ENCODE results near the gene NR1D2. TPM values are rescaled to one million over a fixed set of nuclear protein-coding genes. Genes with fewer than 3 reads are reported as not detected.

NR1D2 gene
- total RNA-seq, 1 experiment from 2014 or later: 18.4 TPM

DNA sequence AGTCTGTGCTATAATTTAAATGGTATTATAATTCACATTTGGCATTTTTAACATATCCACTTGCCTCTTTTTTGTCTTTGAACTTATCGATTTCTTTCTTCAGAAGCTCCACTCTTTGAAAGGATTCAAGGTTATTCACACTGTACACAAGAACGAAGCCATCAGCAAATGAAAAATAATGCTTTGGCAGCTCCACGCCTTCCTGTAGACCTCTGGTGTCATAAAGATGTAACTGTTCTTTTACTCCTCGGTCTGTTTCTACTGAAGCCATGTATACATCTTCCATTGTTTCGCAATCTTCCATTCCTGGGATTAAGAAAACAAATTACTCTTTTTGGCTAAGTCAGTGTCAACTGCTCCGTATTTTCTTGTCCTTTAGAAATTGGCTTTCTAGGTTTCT is 44.3 kb upstream of the NR1D2 start (continued):
- TF ChIP-seq, protein P1, sequence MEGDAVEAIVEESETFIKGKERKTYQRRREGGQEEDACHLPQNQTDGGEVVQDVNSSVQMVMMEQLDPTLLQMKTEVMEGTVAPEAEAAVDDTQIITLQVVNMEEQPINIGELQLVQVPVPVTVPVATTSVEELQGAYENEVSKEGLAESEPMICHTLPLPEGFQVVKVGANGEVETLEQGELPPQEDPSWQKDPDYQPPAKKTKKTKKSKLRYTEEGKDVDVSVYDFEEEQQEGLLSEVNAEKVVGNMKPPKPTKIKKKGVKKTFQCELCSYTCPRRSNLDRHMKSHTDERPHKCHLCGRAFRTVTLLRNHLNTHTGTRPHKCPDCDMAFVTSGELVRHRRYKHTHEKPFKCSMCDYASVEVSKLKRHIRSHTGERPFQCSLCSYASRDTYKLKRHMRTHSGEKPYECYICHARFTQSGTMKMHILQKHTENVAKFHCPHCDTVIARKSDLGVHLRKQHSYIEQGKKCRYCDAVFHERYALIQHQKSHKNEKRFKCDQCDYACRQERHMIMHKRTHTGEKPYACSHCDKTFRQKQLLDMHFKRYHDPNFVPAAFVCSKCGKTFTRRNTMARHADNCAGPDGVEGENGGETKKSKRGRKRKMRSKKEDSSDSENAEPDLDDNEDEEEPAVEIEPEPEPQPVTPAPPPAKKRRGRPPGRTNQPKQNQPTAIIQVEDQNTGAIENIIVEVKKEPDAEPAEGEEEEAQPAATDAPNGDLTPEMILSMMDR (IDR thresholded peaks at IDR 0.05): no peak
- no peak for TF ChIP-seq TCF7 (CRISPR knock-in tag; IDR thresholded peaks at IDR 0.05; ENCODE audit: low read depth)
- TF ChIP-seq, protein P2, sequence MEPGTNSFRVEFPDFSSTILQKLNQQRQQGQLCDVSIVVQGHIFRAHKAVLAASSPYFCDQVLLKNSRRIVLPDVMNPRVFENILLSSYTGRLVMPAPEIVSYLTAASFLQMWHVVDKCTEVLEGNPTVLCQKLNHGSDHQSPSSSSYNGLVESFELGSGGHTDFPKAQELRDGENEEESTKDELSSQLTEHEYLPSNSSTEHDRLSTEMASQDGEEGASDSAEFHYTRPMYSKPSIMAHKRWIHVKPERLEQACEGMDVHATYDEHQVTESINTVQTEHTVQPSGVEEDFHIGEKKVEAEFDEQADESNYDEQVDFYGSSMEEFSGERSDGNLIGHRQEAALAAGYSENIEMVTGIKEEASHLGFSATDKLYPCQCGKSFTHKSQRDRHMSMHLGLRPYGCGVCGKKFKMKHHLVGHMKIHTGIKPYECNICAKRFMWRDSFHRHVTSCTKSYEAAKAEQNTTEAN (CRISPR knock-in tag; IDR thresholded peaks at IDR 0.05): no peak

DNA sequence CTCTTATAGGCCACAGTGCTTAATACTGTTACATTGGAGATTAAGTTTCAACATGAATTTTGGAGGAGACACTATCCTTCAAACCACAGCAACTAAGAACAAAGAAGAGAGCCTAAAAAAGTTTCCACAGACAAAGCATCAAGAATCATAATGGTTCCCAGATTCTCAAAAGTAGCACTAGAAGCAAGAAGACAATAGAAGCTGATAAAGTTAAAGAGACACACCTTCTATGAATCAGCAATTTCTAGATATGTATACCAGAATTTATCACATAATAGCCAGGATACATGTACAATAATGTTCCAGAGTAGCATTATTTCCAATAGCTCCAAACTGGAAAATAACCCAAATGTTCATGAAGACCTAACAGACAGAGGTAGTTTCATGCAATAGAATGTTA is 40.5 kb upstream of the NR1D2 start:
- Mint-ChIP-seq H3K4me3 (no peak overlapping the region), H3K4me1 (no peaks in the 10 kb centered on the region), H3K27ac (no peak overlapping the region), H3K36me3 (peaks cover 66% of the 10 kb centered on the region), H3K9me3 (peaks cover 7% of the 10 kb centered on the region), H3K27me3 (ENCODE audit: low read depth) (no peaks in the 10 kb centered on the region)
- ATAC-seq (no peak), DNase-seq (ENCODE audit: low spot score) (no peak)
- ChIA-PET POLR2A (no interaction called here), CTCF (no interaction called here)
- TF ChIP-seq ZNF138 (CRISPR knock-in tag; conservative IDR thresholded peaks at IDR 0.05) (no peak), MXD4 (CRISPR knock-in tag; IDR thresholded peaks at IDR 0.05; ENCODE audit: borderline replicate concordance) (no peak), ETV6 (CRISPR knock-in tag; IDR thresholded peaks at IDR 0.05) (no peak), ZNF671 (CRISPR knock-in tag; IDR thresholded peaks at IDR 0.05) (no peak), NR2C2 (CRISPR knock-in tag; IDR thresholded peaks at IDR 0.05) (no peak), TP53 (CRISPR knock-in tag; IDR thresholded peaks at IDR 0.05) (no peak), CBFB (CRISPR knock-in tag; IDR thresholded peaks at IDR 0.05; ENCODE audit: low read depth) (no peak), JAZF1 (CRISPR knock-in tag; IDR thresholded peaks at IDR 0.05) (no peak), NFE2L1 (CRISPR knock-in tag; IDR thresholded peaks at IDR 0.05) (no peak), ZNF317 (CRISPR knock-in tag; IDR thresholded peaks at IDR 0.05; ENCODE audit: borderline replicate concordance, low read depth) (no peak), ZNF232 (CRISPR knock-in tag; IDR thresholded peaks at IDR 0.05) (no peak), ATF1 (CRISPR knock-in tag; IDR thresholded peaks at IDR 0.05) (no peak)
- TF ChIP-seq, protein P3, sequence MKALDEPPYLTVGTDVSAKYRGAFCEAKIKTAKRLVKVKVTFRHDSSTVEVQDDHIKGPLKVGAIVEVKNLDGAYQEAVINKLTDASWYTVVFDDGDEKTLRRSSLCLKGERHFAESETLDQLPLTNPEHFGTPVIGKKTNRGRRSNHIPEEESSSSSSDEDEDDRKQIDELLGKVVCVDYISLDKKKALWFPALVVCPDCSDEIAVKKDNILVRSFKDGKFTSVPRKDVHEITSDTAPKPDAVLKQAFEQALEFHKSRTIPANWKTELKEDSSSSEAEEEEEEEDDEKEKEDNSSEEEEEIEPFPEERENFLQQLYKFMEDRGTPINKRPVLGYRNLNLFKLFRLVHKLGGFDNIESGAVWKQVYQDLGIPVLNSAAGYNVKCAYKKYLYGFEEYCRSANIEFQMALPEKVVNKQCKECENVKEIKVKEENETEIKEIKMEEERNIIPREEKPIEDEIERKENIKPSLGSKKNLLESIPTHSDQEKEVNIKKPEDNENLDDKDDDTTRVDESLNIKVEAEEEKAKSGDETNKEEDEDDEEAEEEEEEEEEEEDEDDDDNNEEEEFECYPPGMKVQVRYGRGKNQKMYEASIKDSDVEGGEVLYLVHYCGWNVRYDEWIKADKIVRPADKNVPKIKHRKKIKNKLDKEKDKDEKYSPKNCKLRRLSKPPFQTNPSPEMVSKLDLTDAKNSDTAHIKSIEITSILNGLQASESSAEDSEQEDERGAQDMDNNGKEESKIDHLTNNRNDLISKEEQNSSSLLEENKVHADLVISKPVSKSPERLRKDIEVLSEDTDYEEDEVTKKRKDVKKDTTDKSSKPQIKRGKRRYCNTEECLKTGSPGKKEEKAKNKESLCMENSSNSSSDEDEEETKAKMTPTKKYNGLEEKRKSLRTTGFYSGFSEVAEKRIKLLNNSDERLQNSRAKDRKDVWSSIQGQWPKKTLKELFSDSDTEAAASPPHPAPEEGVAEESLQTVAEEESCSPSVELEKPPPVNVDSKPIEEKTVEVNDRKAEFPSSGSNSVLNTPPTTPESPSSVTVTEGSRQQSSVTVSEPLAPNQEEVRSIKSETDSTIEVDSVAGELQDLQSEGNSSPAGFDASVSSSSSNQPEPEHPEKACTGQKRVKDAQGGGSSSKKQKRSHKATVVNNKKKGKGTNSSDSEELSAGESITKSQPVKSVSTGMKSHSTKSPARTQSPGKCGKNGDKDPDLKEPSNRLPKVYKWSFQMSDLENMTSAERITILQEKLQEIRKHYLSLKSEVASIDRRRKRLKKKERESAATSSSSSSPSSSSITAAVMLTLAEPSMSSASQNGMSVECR (CRISPR knock-in tag; IDR thresholded peaks at IDR 0.05; ENCODE audit: borderline replicate concordance): no peak
- TF ChIP-seq, protein P2 (CRISPR knock-in tag; IDR thresholded peaks at IDR 0.05): no peak
- TF ChIP-seq, protein P4, sequence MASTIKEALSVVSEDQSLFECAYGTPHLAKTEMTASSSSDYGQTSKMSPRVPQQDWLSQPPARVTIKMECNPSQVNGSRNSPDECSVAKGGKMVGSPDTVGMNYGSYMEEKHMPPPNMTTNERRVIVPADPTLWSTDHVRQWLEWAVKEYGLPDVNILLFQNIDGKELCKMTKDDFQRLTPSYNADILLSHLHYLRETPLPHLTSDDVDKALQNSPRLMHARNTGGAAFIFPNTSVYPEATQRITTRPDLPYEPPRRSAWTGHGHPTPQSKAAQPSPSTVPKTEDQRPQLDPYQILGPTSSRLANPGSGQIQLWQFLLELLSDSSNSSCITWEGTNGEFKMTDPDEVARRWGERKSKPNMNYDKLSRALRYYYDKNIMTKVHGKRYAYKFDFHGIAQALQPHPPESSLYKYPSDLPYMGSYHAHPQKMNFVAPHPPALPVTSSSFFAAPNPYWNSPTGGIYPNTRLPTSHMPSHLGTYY (CRISPR knock-in tag; IDR thresholded peaks at IDR 0.05): no peak
- TF ChIP-seq, protein P5, sequence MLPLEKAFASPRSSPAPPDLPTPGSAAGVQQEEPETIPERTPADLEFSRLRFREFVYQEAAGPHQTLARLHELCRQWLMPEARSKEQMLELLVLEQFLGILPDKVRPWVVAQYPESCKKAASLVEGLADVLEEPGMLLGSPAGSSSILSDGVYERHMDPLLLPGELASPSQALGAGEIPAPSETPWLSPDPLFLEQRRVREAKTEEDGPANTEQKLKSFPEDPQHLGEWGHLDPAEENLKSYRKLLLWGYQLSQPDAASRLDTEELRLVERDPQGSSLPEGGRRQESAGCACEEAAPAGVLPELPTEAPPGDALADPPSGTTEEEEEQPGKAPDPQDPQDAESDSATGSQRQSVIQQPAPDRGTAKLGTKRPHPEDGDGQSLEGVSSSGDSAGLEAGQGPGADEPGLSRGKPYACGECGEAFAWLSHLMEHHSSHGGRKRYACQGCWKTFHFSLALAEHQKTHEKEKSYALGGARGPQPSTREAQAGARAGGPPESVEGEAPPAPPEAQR (CRISPR knock-in tag; IDR thresholded peaks at IDR 0.05): no peak
- TF ChIP-seq, protein P6, sequence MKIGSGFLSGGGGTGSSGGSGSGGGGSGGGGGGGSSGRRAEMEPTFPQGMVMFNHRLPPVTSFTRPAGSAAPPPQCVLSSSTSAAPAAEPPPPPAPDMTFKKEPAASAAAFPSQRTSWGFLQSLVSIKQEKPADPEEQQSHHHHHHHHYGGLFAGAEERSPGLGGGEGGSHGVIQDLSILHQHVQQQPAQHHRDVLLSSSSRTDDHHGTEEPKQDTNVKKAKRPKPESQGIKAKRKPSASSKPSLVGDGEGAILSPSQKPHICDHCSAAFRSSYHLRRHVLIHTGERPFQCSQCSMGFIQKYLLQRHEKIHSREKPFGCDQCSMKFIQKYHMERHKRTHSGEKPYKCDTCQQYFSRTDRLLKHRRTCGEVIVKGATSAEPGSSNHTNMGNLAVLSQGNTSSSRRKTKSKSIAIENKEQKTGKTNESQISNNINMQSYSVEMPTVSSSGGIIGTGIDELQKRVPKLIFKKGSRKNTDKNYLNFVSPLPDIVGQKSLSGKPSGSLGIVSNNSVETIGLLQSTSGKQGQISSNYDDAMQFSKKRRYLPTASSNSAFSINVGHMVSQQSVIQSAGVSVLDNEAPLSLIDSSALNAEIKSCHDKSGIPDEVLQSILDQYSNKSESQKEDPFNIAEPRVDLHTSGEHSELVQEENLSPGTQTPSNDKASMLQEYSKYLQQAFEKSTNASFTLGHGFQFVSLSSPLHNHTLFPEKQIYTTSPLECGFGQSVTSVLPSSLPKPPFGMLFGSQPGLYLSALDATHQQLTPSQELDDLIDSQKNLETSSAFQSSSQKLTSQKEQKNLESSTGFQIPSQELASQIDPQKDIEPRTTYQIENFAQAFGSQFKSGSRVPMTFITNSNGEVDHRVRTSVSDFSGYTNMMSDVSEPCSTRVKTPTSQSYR (CRISPR knock-in tag; IDR thresholded peaks at IDR 0.05): no peak
- TF ChIP-seq, protein P7, sequence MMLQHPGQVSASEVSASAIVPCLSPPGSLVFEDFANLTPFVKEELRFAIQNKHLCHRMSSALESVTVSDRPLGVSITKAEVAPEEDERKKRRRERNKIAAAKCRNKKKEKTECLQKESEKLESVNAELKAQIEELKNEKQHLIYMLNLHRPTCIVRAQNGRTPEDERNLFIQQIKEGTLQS (CRISPR knock-in tag; conservative IDR thresholded peaks at IDR 0.05): no peak
- TF ChIP-seq, protein P8, sequence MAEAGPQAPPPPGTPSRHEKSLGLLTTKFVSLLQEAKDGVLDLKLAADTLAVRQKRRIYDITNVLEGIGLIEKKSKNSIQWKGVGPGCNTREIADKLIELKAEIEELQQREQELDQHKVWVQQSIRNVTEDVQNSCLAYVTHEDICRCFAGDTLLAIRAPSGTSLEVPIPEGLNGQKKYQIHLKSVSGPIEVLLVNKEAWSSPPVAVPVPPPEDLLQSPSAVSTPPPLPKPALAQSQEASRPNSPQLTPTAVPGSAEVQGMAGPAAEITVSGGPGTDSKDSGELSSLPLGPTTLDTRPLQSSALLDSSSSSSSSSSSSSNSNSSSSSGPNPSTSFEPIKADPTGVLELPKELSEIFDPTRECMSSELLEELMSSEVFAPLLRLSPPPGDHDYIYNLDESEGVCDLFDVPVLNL (CRISPR knock-in tag; IDR thresholded peaks at IDR 0.05; ENCODE audit: borderline replicate concordance, low read depth): no peak

Data from WTC11 (cell line).